B cell (primary cell): Measurements from ENCODE around the gene ARHGAP27. TPM values are rescaled to one million over a fixed set of nuclear protein-coding genes. Genes with fewer than 3 reads are reported as not detected.

Source experiments
- ATAC-seq: fragments of 200-7000 bp; cut with Tn5 transposase; one replicate; pipeline ENCODE4 v1.10.0; 2021; ENCODE audit warnings: low read depth, mild to moderate bottlenecking, moderate number of reproducible peaks, moderate library complexity
- CTCF ChIA-PET: fragments of 350-600 bp; sonication (Branson Sonifier 250); formaldehyde crosslinking; loops from one replicate; lab custom pipeline; 2021; ENCODE audit warnings: antibody characterized with exemption, inconsistent platforms; lab: Charles Lee
- POLR2A ChIA-PET: fragments of 350-600 bp; sonication (Branson Sonifier 250); formaldehyde crosslinking; loops from one replicate; lab custom pipeline; 2021; ENCODE audit warnings: antibody characterized with exemption; lab: Charles Lee
- DNase-seq: peaks from one replicate; pipeline ENCODE4 v3.0.0; 2013
- H2AFZ ChIP-seq: 2 replicates; pipeline ENCODE4 v1.6.1; 2012; ENCODE audit warnings: mild to moderate bottlenecking, low read depth, low read length; ENCODE audit not compliant: insufficient read depth, poor library complexity, severe bottlenecking
- H3K27ac ChIP-seq, 2 donors: 1 replicate in 1 of 2; 2 replicates in 1 of 2; pipeline ENCODE4 v1.5.1; 2012 to 2013; ENCODE audit warnings: low read length in 2 of 2, mild to moderate bottlenecking in 2 of 2, moderate library complexity in 1 of 2
- H3K27me3 ChIP-seq, 4 experiments: fragments of 200-600 bp in 1 of 4; sonication (generic) in 1 of 4; replicated peaks in 1 of 4; 1 replicate in 2 of 4; 2 replicates in 2 of 4; pipeline versions ENCODE4 v1.6.1 to v1.7.0; 2013 to 2016; ENCODE audit warnings: low read length in 3 of 4, mild to moderate bottlenecking in 2 of 4, mixed read lengths in 1 of 4, moderate library complexity in 1 of 4; ENCODE audit not compliant: insufficient read depth in 4 of 4, control insufficient read depth in 3 of 4; ENCODE audit errors: control extremely low read depth in 1 of 4
- H3K36me3 ChIP-seq, 2 experiments: replicated peaks in 1 of 2; 1 replicate in 1 of 2; 2 replicates in 1 of 2; pipeline versions ENCODE4 v1.6.1 to v1.7.1; 2013; ENCODE audit warnings: low read length in 1 of 2; ENCODE audit not compliant: insufficient read depth in 2 of 2, control insufficient read depth in 1 of 2; ENCODE audit errors: control extremely low read depth in 1 of 2, extremely low read depth in 1 of 2
- H3K4me1 ChIP-seq, 2 donors: fragments of 200-600 bp in 1 of 2; sonication (generic) in 1 of 2; 1 replicate in 1 of 2; 2 replicates in 1 of 2; pipeline versions ENCODE4 v1.5.1 to v1.6.1; 2013 to 2017; ENCODE audit warnings: low read length in 2 of 2; ENCODE audit not compliant: control insufficient read depth in 2 of 2, insufficient read depth in 2 of 2
- H3K4me2 ChIP-seq: replicated peaks from 2 replicates; pipeline ENCODE3; 2012; ENCODE audit warnings: mild to moderate bottlenecking, low read depth, low read length; ENCODE audit not compliant: poor library complexity, severe bottlenecking
- H3K4me3 ChIP-seq, 5 experiments: fragments of 200-600 bp in 1 of 5; sonication (generic) in 1 of 5; 1 replicate in 3 of 5; 2 replicates in 2 of 5; pipeline versions ENCODE4 v1.5.1 to v1.7.0; 2011 to 2016; ENCODE audit warnings: low read length in 4 of 5, mild to moderate bottlenecking in 4 of 5, low read depth in 2 of 5, control low read depth in 1 of 5, moderate library complexity in 1 of 5; ENCODE audit not compliant: insufficient read depth in 1 of 5; ENCODE audit errors: control extremely low read depth in 1 of 5, extremely low read depth in 1 of 5
- H3K79me2 ChIP-seq: fragments of 200-600 bp; sonication (generic); one replicate; pipeline ENCODE4 v1.6.0; 2016; ENCODE audit warnings: low read length; ENCODE audit not compliant: control insufficient read depth, insufficient read depth
- H3K9ac ChIP-seq: fragments of 200-600 bp; sonication (generic); 2 replicates; pipeline ENCODE4 v1.6.1; 2017; ENCODE audit warnings: mild to moderate bottlenecking, low read length, moderate library complexity
- H3K9me3 ChIP-seq, 3 donors: one replicate each; pipeline versions ENCODE4 v1.6.1 to v1.7.1; 2013; ENCODE audit warnings: low read length in 2 of 3; ENCODE audit not compliant: control insufficient read depth in 2 of 3, insufficient read depth in 1 of 3; ENCODE audit errors: control extremely low read depth in 1 of 3
- H4K20me1 ChIP-seq: 2 replicates; pipeline ENCODE4 v1.6.0; 2012; ENCODE audit warnings: mild to moderate bottlenecking, low read length; ENCODE audit not compliant: insufficient read depth, control insufficient read depth, poor library complexity, severe bottlenecking
- H3K27ac Mint-ChIP-seq: one replicate; pipeline ENCODE4 v1.8.0; 2021; ENCODE audit warnings: mixed read lengths
- H3K27me3 Mint-ChIP-seq: one replicate; pipeline ENCODE4 v1.8.0; 2021; ENCODE audit warnings: mixed read lengths
- H3K4me1 Mint-ChIP-seq: one replicate; pipeline ENCODE4 v1.8.0; 2021; ENCODE audit warnings: mixed read lengths
- H3K4me3 Mint-ChIP-seq: one replicate; pipeline ENCODE4 v1.8.0; 2021; ENCODE audit warnings: mixed read lengths
- H3K9me3 Mint-ChIP-seq: one replicate; pipeline ENCODE4 v1.8.0; 2022; ENCODE audit warnings: mixed read lengths; ENCODE audit not compliant: insufficient read depth
- CTCF ChIP-seq: fragments of 200-600 bp; IDR thresholded peaks from one replicate; pipeline ENCODE4 v1.8.0; 2022; ENCODE audit warnings: antibody characterized with exemption, mild to moderate bottlenecking
- EZH2 ChIP-seq: IDR thresholded peaks from 2 replicates; pipeline ENCODE4 v1.6.1; 2012; ENCODE audit warnings: borderline replicate concordance, low read depth, mild to moderate bottlenecking, moderate library complexity, low read length; ENCODE audit not compliant: insufficient read depth, poor library complexity, severe bottlenecking
- WGBS: methylation state at CpG from one replicate; pipeline ENCODE4 v1.1.5; 2013; ENCODE audit warnings: missing lambda C conversion rate; ENCODE audit not compliant: insufficient coverage; 5-methylcytosine and 5-hydroxymethylcytosine counted together
- intact Hi-C: fragments of 100-400 bp; cut with micrococcal nuclease; formaldehyde crosslinking; loops from one replicate; pipeline ENCODE4 v1.10.0; 2022
- polyA plus RNA-seq: library from polyadenylated mRNA; depleted of rRNA; stranded (reverse); fragments of >200 nt; gene quantifications from 2 replicates; pipeline ENCODE4 v1.2.3, GENCODE V29; 2012
- total RNA-seq, 2 donors: library from RNA; stranded (reverse); fragments of 120-200 nt in 1 of 2; gene quantifications; 1 replicate in 1 of 2; 2 replicates in 1 of 2; pipeline versions ENCODE4 v1.2.3 to v1.2.4, GENCODE V29; 2013 to 2022

The ARHGAP27 gene
- total and polyA plus RNA-seq, 2 donors (not counting 1 experiment from before 2014, with no cell fraction given), result 159 to 227 TPM

- Histone ChIP-seq H3K79me2 (peaks cover 72% of the 10 kb centered on the region), H4K20me1 (peaks cover 24% of the 10 kb centered on the region), H3K4me3 (peak overlapping the region; percentile 78 to 97 (median 86)), H3K36me3 (peaks cover 0 to 14% of the 10 kb centered on the region in 2 experiments), H3K9me3 (peaks cover 0 to 3% (median 0%) of the 10 kb centered on the region in 3 donors), H3K4me2 (peak overlapping the region; percentile 93), H3K27me3 (no peaks in the 10 kb centered on the region), H2AFZ (peak overlapping the region; percentile 77), H3K27ac (peak overlapping the region; percentile 74 to 89), H3K9ac (peak overlapping the region; percentile 97), H3K4me1 (peaks cover 82 to 93% of the 10 kb centered on the region in 2 donors)
- intact Hi-C loops, result loop anchor here (1.0 to 5.0 kb wide), 2 partner anchors 18 to 93 kb away; partner anchors contain the start of gene MAP3K14
- DNase-seq (peak; percentile 80), ATAC-seq (peak; percentile 63)
- Mint-ChIP-seq H3K27me3 (no peaks in the 10 kb centered on the region), H3K9me3 (no peaks in the 10 kb centered on the region), H3K27ac (peak overlapping the region; percentile 99), H3K4me3 (peak overlapping the region; percentile 100), H3K4me1 (peaks cover 83% of the 10 kb centered on the region)
- TF ChIP-seq CTCF (no peak), EZH2 (no peak)
- CTCF ChIA-PET, result interaction anchor here (0.9 to 9.3 kb wide), 4 partner anchors 9 to 191 kb away, joined by 3 to 71 read pairs (median 37); no protein-coding TSS in a partner anchor
- POLR2A ChIA-PET, result interaction anchor here (0.6 to 1.6 kb wide), 5 partner anchors 12 to 349 kb away, joined by 3 to 6 read pairs (median 3); no protein-coding TSS in a partner anchor
- 15% methylated on average over 24 of the region's 24 CpGs for WGBS
Observed at GRCh38 chr17:45410144-45411091, 22.3 kb downstream of the ARHGAP27 start.
